ENCODE data around the gene G2E3.

G2E3 gene

DNA sequence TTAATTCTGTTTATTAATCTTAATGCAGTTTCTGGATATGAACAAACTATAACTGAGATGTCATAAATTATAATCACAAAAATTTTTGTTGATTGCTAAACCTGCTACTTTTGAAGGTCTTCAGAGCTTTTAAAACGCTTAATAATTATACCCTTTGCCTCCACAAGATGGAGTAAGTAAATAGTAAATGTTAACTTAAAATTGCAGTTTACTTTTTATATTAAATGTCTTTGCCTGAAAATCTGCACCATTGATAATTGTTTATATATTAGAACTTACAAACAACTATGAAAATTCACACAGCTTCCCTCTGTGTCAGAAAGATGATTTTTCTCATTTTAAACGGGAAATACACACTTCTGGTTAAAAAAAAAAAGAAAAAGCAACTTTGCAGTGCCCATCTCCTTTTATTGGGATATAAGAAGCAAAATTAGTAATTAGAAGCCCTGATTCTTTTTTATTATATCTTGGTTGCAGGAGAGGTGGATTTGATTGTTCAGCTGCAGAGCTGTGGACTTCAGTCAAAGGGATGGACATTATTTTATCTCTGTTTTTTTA, 98.7 kb downstream of the G2E3 start:
- no peak for DNase-seq

DNA sequence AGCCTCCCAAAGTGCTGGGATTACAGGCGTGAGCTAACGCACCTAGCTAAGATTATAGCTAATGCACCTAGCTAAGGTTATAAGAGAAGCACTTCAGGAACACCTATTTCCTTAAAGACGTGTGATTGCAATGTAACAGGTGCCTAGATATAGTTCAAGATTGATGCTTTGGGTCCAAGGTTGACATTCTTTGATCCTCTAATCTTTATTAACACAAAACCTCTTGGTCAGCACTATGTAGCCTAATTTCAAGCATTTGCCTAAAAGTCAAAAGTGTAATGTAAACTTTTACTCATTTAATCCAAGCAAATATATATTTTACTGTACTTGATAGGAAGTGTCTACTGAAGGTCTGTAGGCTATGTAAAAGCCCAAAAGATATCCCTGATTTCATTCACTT, 99.7 kb downstream of the G2E3 start:
- no peak for DNase-seq

DNA sequence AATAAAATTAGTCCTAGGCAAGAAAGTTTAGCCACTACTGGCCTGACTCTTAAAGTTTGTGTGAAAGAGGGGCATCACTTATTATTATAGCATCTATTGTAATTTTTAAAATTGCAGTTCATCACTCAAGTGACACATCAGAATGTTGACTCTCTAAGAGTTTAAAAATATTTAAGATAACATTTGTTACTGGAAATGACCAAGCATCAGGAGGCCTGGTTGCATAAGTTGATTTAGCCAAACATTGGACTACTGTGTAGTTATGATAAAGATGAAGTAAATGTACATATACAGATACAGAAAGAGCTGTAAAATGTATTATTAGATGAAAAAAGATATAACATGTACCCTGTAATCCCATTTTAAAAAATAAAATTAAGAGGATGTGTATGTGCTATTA, 110.6 kb downstream of the G2E3 start:
- DNase-seq: no peak

All from fibroblast of skin of right quadriceps (primary cell).